Stomach (tissue), 4 donors: ENCODE measurements around the gene UBA1.

Source experiments
- CTCF ChIP-seq, 7 experiments: fragments of 450-650 bp in 4 of 7; fragments of 200-600 bp in 3 of 7; sonication (generic) in 3 of 7; IDR thresholded peaks; one replicate each; pipeline ENCODE4 v1.5.1; 2016 to 2019; ENCODE audit warnings: antibody characterized with exemption in 7 of 7, control low read depth in 2 of 7, mild to moderate bottlenecking in 1 of 7
- POLR2A ChIP-seq, 4 donors: fragments of 450-650 bp; IDR thresholded peaks; one replicate each; pipeline ENCODE4 v1.6.1; 2016; ENCODE audit warnings: antibody characterized with exemption in 4 of 4, control low read depth in 2 of 4, mild to moderate bottlenecking in 1 of 4, moderate library complexity in 1 of 4

DNA sequence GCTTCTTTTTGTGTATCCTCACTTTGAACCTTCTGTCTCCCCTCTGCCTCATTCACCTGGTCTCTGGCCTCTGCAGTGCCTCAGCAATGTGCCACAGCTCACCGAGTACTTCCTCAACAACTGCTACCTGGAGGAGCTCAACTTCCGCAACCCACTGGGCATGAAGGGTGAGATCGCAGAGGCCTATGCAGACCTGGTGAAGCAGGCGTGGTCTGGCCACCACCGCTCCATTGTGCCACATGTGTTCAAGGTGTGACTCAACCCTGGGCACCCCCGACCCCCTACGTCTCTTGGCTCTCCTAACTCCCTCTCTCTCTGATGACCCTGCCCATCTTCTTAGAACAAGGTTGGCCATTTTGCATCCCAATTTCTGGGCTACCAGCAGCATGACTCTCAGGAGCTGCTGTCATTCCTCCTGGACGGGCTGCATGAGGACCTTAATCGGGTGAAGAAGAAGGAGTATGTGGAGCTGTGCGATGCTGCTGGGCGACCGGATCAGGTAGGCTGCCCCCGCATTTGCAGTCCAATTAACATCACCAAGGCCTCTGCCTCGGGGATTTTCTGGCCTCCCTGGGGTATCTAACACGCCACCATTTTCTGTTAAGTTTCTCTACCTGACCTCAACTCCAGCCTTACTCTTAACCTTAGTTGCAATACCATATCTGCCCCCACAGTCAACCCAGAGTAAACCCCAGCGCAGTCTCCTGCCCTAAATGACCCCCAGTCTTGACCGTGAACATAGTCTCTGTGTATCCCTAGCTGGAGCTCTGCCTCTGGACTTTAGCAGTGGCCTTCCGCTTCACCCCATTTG, 47.8 kb downstream of the UBA1 start:
- TF ChIP-seq POLR2A (IDR thresholded peaks at IDR 0.05) (no peak), CTCF (IDR thresholded peaks at IDR 0.05) (no peak)
